Thyroid gland (tissue), 4 donors: Measurements from ENCODE around the gene TLX2.

Source experiments
- POLR2A ChIP-seq, 2 donors: fragments of 450-650 bp; IDR thresholded peaks; one replicate each; pipeline ENCODE4 v1.6.1; 2017; ENCODE audit warnings: antibody characterized with exemption in 2 of 2, mild to moderate bottlenecking in 2 of 2, moderate library complexity in 1 of 2
- TF ChIP-seq, protein P1 (sequence below), 6 experiments: fragments of 200-600 bp in 3 of 6; fragments of 450-650 bp in 3 of 6; sonication (generic) in 3 of 6; IDR thresholded peaks; one replicate each; pipeline ENCODE4 v1.5.1; 2016 to 2019; ENCODE audit warnings: antibody characterized with exemption in 6 of 6, mild to moderate bottlenecking in 2 of 6, inconsistent platforms in 1 of 6, moderate library complexity in 1 of 6

DNA sequence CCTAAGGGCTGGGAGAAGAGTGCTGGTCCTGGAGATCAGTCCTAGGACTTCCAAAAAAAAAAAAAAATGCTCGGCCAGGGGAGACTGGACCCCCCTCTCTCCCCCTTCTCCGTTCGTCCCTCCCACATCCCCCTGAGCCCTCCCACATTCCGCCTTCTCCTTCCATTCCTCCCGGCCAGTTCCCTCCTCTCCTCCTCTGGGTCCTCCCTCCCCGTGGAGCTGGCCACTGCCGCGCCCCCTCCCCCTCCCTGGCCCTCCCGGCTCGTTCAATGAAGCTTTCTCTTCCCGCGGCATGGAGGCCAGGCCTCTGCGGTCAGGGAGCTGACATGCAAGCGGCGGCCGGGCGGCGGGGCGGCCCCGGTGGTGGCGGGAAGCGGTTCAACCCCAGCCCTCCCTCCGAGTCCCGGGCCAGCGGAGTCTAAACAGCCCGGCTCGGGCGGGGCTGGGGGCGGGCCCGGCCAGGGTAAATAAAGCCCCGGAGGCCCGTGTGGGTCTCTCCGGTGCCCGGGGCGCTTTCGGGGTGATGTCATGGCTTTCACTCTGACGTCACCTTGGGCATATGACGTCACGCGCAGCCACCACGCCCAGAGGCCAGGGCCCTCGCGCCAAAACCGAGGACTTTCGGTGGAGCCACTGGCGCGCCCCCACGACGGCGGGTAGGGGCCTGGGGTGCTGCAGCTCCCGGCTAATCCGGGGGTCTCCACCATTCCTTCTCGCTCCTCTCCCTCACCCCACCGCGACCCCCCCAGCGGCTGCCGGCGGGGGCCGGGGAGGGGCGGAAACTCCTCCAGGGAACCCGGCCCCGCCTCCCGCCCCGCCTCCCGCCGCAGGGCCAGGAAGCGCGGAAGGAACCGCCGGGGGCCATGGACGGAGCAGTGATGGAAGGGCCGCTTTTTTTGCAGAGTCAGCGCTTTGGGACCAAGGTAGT, 39.9 kb downstream of the TLX2 start, which contains the start of the genes DOK1 and LOXL3:
- TF ChIP-seq, protein P1, sequence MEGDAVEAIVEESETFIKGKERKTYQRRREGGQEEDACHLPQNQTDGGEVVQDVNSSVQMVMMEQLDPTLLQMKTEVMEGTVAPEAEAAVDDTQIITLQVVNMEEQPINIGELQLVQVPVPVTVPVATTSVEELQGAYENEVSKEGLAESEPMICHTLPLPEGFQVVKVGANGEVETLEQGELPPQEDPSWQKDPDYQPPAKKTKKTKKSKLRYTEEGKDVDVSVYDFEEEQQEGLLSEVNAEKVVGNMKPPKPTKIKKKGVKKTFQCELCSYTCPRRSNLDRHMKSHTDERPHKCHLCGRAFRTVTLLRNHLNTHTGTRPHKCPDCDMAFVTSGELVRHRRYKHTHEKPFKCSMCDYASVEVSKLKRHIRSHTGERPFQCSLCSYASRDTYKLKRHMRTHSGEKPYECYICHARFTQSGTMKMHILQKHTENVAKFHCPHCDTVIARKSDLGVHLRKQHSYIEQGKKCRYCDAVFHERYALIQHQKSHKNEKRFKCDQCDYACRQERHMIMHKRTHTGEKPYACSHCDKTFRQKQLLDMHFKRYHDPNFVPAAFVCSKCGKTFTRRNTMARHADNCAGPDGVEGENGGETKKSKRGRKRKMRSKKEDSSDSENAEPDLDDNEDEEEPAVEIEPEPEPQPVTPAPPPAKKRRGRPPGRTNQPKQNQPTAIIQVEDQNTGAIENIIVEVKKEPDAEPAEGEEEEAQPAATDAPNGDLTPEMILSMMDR (IDR thresholded peaks at IDR 0.05) = peak in 1 of 6 experiments; percentile 23
- TF ChIP-seq POLR2A (IDR thresholded peaks at IDR 0.05) = peak in 1 of 2 donors; percentile 42
